HG03342 (cell line): ENCODE measurements around the gene TDO2.
"Not testable (repeated sequence)": the region's sequence is repeated elsewhere in the genome, so short reads cannot be mapped to it uniquely, and the experiment has no call there.

ENCODE experiments used
- ATAC-seq: cut with Tn5 transposase; IDR thresholded peaks from one replicate; pipeline ENCODE4 v1.9.1; 2021; ENCODE audit warnings: mild to moderate bottlenecking, moderate library complexity; ENCODE audit not compliant: unreplicated experiment

The TDO2 gene

DNA sequence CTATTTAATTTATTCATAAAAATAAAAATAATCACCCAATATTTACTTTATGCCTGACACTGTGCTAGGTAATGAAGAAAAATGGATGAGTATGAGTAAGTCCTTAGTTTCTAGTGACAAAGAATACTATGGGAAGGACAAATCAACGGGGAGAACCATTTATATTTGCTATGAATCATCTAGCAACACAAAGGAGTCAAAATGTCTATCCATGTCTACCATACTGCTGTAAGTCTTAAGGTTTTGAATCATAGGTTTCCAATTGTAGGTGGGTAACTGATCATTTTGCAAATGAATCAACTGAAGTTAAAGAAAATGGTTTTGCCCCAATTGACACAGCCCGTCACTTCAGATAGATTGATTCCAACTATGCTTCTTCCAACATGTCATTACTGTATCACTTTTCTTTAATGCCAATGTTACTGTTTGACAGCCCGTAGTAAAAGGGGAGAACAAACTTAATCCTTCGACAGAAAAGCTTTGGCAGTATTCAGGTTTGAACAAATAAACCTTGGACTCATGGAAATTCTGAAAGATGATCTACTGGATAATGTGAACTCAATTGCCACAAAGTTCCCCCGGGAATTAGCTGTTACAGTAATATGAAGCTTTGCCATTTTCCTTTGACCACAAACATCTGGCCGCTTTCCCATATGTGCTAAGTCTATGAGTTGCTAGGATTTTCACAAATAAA lies 3.2 kb downstream of the TDO2 start:
- ATAC-seq, result no peak

DNA sequence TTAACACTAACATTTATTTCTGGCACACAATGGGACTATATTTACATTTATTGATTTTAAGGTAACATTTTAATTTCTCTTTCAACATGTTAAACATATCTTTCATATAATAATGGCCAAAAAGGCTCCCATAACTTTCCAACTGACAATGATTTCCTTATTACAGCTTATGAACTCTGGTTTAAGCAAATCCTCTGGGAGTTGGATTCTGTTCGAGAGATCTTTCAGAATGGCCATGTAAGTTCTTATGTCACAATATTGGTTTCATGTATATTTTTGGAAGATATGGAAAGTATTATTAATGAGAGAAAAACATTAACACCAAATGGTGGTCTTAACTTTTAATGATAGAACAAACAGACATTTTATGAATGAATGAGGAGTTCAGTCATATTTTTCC lies 4.1 kb downstream of the TDO2 start:
- no peak for ATAC-seq

DNA sequence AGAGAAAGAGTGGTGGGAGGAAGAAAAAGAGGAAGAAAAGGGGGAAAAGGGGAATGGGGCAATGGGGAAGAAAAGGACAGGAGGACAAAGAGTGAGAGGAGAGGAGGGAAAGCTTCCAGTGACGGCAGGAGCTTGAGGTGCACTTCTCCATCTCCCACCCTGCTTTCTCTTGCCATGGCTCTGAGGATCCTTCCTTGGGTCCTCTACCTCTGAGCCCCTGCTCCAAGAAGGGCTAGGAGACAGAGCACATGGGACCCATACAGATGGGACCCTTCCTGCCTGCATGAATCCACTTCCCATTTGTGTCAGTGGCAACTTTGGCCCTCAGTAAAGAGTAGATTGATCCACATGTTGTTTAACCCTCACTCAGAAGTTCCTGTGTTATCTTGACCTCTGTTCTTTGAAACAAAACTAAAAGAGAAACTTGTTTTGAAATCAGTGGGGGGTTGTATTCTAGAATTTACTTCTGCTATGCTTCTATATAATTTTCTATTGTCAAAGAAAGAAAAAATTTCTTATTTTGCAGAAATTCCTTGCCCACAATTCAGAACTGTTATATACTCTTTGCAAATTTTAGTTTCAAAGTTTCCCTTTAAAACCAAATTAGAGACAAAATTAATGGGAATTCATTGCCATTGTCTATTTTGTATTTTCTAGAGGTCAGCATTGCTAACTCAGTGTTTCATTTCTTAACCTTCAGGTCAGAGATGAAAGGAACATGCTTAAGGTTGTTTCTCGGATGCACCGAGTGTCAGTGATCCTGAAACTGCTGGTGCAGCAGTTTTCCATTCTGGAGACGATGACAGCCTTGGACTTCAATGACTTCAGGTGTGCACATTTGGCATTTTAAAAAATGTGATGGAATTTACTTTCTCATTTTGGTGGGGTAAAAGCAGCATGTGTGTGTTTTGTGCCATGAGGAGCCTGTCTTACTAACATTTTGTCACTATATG lies 5.0 kb downstream of the TDO2 start:
- peak; percentile 68 for ATAC-seq

GRCh38 chr4:155909615-155910226 lies 6.2 kb downstream of the TDO2 start:
- ATAC-seq, result no peak

GRCh38 chr4:155911905-155912304 lies 8.4 kb downstream of the TDO2 start:
- no peak for ATAC-seq

DNA sequence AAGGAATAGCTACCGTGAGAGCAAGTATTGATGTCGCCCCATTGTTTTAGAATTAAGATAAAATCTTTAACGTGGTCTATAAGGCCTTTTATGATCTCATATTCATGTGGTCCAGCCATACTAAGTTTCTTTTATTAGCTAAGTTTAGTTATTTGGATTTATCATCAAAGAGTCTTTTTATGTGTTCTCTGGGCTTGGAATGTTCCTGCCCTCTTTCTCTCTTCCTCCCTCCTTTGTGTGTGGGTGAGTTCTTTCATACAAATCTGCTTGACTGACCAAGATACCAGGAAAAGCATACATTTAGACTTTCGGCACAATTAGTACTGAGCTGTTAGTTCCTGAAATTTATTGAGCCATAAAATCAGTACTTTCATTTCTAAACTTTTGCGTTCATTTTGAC lies 11.3 kb downstream of the TDO2 start:
- ATAC-seq, result no peak

GRCh38 chr4:155921597-155921996 lies 18.1 kb downstream of the TDO2 start:
- ATAC-seq, result no peak

- no peak for ATAC-seq
These were observed 21.1 kb downstream of the TDO2 start for GRCh38 chr4:155924637-155925036.

GRCh38 chr4:155929833-155930232 lies 26.3 kb downstream of the TDO2 start:
- peak; percentile 55 for ATAC-seq

- ATAC-seq, result no peak
These were observed 26.8 kb downstream of the TDO2 start for GRCh38 chr4:155930330-155930729.

DNA sequence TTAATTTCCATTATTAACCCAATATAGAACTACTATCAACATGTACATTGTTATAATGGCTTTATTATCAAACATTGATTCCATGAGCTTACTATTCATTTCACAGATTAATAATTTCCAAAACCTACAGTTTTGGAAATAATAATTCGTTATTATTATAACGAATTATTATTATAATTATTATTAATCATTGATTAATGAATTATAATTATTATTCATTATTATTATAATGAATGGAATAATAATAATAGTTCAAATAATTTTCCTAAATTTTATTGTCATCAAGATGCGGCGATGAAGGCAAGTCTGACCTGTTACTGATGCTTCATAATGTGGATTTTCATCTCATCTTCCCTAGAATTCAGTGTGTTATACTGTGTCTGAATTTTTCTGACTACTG lies 28.1 kb downstream of the TDO2 start:
- no peak for ATAC-seq

DNA sequence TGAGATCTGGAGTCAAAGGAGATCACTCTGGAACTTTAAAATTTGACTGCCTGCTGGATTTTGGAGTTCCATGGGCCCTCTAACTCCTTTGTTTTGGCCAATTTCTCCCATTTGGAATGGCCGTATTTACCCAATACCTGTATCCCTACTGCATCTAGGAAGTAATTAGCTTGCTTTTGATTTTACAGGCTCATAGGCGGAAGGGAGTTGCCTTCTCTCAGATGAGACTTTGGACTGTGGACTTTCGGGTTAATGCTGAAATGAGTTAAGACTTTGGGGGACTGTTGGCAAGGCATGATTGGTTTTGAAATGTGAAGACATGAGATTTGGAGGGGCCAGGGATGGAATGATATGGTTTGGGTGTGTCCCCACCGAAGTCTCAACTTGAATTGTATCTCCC lies 31.1 kb downstream of the TDO2 start:
- ATAC-seq, result not testable (repeated sequence)

DNA sequence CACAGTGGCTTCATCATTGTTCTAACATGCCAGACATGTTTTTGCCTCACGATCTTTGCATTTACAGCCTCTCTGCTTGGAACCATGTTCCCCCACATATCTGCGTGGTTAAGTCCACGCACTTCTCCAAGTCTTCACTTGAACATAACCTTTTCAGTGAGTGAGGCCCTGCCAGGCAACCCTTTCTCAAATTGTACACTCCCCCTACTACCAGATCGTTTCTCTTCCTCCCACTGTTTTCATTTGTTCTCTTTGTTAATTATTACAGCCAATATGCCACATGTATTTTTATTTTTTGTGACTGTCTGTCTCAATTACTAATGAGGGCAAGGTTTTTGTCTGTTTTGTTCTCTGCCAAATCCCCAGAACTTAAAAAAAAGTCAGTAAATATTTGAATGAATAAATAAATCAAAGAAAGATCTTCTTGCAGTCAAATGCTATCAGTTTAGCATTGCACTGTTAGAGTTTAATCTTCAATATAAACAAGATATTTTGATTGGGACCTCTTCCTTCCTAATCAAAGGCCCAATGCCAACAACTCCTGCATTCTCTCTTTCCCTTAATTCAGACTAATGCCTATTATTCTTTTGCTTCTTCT lies 32.0 kb downstream of the TDO2 start:
- ATAC-seq, result no peak

- no peak for ATAC-seq
These were observed 37.7 kb downstream of the TDO2 start for GRCh38 chr4:155941085-155941790.

DNA sequence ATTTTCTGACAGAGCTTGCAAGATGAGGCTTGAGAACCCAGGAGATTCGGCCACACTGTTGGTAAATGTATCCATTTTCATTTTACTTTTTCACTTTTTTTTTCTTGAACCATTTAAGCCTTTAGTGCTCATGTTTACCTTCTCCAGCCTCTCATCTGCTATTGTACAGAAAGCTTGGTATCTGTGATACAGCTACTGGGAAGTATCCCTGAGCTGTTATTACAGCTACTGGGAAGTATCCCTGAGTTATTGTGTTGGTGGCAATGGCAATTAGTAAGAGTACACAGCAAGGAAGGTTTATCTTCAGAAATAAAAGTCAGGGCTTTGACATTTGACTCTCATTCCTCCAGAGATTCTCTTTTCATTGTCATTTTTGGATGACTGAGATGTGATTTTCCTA lies 38.3 kb downstream of the TDO2 start:
- no peak for ATAC-seq

GRCh38 chr4:155943605-155944291 lies 40.3 kb downstream of the TDO2 start:
- no peak for ATAC-seq

- ATAC-seq, result no peak
These were observed 41.0 kb downstream of the TDO2 start for GRCh38 chr4:155944516-155944915.

- no peak for ATAC-seq
These were observed 43.0 kb downstream of the TDO2 start for GRCh38 chr4:155946486-155946885.

- no peak for ATAC-seq
These were observed 45.0 kb downstream of the TDO2 start for GRCh38 chr4:155948541-155948940.

DNA sequence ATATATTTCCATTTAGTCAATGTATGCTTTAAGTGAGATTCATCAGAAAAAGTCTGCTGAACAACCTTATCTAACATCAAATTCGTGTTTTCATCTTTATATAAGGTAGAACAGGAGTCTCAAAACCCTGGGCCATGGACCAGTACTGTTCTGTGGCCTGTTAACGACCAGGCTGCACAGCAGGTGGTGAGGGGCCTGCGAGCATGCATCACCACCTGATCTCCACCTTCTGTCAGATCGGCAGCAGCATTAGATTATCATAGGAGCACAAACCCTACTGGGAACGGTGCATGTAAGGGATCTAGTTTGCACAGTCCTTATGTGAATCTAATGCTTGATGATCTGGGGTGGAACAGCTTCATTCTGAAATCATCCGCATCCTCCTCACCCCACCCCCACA lies 47.0 kb downstream of the TDO2 start:
- no peak for ATAC-seq
